ENCODE measurements around the gene NEK6. TPM values are rescaled to one million over a fixed set of nuclear protein-coding genes. Genes with fewer than 3 reads are reported as not detected.

Gene NEK6
- total RNA-seq, 1 donor from 2014 or later, result 14.7 TPM

- Histone ChIP-seq H3K27me3 (ENCODE audit: control insufficient read depth, insufficient read depth, low read length) (no peaks in the 10 kb centered on the region), H3K36me3 (ENCODE audit: control insufficient read depth, insufficient read depth, low read length) (no peaks in the 10 kb centered on the region), H3K4me3 (ENCODE audit: low read depth, low read length) (no peak overlapping the region)
- DNase-seq (ENCODE audit: low read depth) (no peak), FAIRE-seq (no peak)
- no peak for TF ChIP-seq CTCF (IDR thresholded peaks at IDR 0.05; ENCODE audit: insufficient read depth, low read length, severe bottlenecking)
These were observed 37.5 kb downstream of the NEK6 start for GRCh38 chr9:124295159-124295794.

GRCh38 chr9:124296094-124296493 is 38.3 kb downstream of the NEK6 start:
- no peak for TF ChIP-seq CTCF (IDR thresholded peaks at IDR 0.05; ENCODE audit: insufficient read depth, low read length, severe bottlenecking)
- Histone ChIP-seq H3K4me3 (ENCODE audit: low read depth, low read length) (no peak overlapping the region), H3K36me3 (ENCODE audit: control insufficient read depth, insufficient read depth, low read length) (no peaks in the 10 kb centered on the region), H3K27me3 (ENCODE audit: control insufficient read depth, insufficient read depth, low read length) (no peaks in the 10 kb centered on the region)
- DNase-seq (ENCODE audit: low read depth) (no peak), FAIRE-seq (no peak)

- no peak for FAIRE-seq
- no peak overlapping the region for H3K4me3 ChIP-seq (ENCODE audit: low read depth, low read length)
- no peaks in the 10 kb centered on the region for H3K27me3 ChIP-seq (ENCODE audit: control insufficient read depth, insufficient read depth, low read length)
- no peaks in the 10 kb centered on the region for H3K36me3 ChIP-seq (ENCODE audit: control insufficient read depth, insufficient read depth, low read length)
- TF ChIP-seq CTCF (IDR thresholded peaks at IDR 0.05; ENCODE audit: insufficient read depth, low read length, severe bottlenecking), result no peak
- no peak for DNase-seq (ENCODE audit: low read depth)
These were observed 39.2 kb downstream of the NEK6 start for GRCh38 chr9:124296796-124297550.

- no peak overlapping the region for H3K4me3 ChIP-seq (ENCODE audit: low read depth, low read length)
- no peaks in the 10 kb centered on the region for H3K27me3 ChIP-seq (ENCODE audit: control insufficient read depth, insufficient read depth, low read length)
- DNase-seq (ENCODE audit: low read depth) (peak; percentile 76), FAIRE-seq (no peak)
- peaks cover 2% of the 10 kb centered on the region for H3K36me3 ChIP-seq (ENCODE audit: control insufficient read depth, insufficient read depth, low read length)
- no peak for TF ChIP-seq CTCF (IDR thresholded peaks at IDR 0.05; ENCODE audit: insufficient read depth, low read length, severe bottlenecking)
These were observed 39.8 kb downstream of the NEK6 start for GRCh38 chr9:124297551-124297901.

GRCh38 chr9:124297915-124298645 is 40.3 kb downstream of the NEK6 start:
- FAIRE-seq, result no peak
- Histone ChIP-seq H3K4me3 (ENCODE audit: low read depth, low read length) (no peak overlapping the region), H3K27me3 (ENCODE audit: control insufficient read depth, insufficient read depth, low read length) (no peaks in the 10 kb centered on the region), H3K36me3 (ENCODE audit: control insufficient read depth, insufficient read depth, low read length) (peaks cover 2% of the 10 kb centered on the region)
- no peak for TF ChIP-seq CTCF (IDR thresholded peaks at IDR 0.05; ENCODE audit: insufficient read depth, low read length, severe bottlenecking)
- no peak for DNase-seq (ENCODE audit: low read depth)
